HepG2 (cell line): ENCODE measurements around the gene GTF2H4. TPM values are rescaled to one million over a fixed set of nuclear protein-coding genes. Genes with fewer than 3 reads are reported as not detected.

ENCODE experiments used
- ATF7-NPFF ChIP-seq: sonication (generic); formaldehyde crosslinking; IDR thresholded peaks from 2 replicates; pipeline ENCODE4 v1.8.1; 2023; ENCODE audit warnings: mild to moderate bottlenecking, low read depth, missing genetic modification reagents, moderate library complexity
- FOXK1 ChIP-seq: sonication (generic); formaldehyde crosslinking; IDR thresholded peaks from 2 replicates; pipeline ENCODE4 v1.4.0; 2020; ENCODE audit warnings: low read depth, missing genetic modification reagents, borderline replicate concordance
- HIVEP1 ChIP-seq: sonication (generic); formaldehyde crosslinking; IDR thresholded peaks from 2 replicates; pipeline ENCODE4 v1.4.0; 2020; ENCODE audit warnings: mild to moderate bottlenecking, missing genetic modification reagents
- HOXA3 ChIP-seq: sonication (generic); formaldehyde crosslinking; IDR thresholded peaks from 2 replicates; pipeline ENCODE4 v1.5.0; 2020; ENCODE audit warnings: missing genetic modification reagents
- JUN ChIP-seq: sonication (generic); formaldehyde crosslinking; IDR thresholded peaks from 2 replicates; pipeline ENCODE4 v1.4.0; 2020; ENCODE audit warnings: mild to moderate bottlenecking, missing genetic modification reagents
- JUND ChIP-seq: sonication (generic); formaldehyde crosslinking; IDR thresholded peaks from 2 replicates; pipeline ENCODE4 v1.8.0; 2022; ENCODE audit warnings: mild to moderate bottlenecking, missing genetic modification reagents
- NFKBIZ ChIP-seq: IDR thresholded peaks from 2 replicates; pipeline ENCODE4 v1.6.1; 2018; ENCODE audit warnings: missing genetic modification reagents, missing compliant biosample characterization
- NFRKB ChIP-seq: fragments of 450-650 bp; IDR thresholded peaks from 2 replicates; pipeline ENCODE4 v1.6.1; 2017
- NPAS2 ChIP-seq: sonication (generic); formaldehyde crosslinking; IDR thresholded peaks from 2 replicates; pipeline ENCODE4 v1.8.0; 2022; ENCODE audit warnings: mild to moderate bottlenecking, missing genetic modification reagents, borderline replicate concordance
- SETDB1 ChIP-seq: sonication (generic); formaldehyde crosslinking; IDR thresholded peaks from 2 replicates; pipeline ENCODE4 v1.5.1; 2020; ENCODE audit warnings: missing genetic modification reagents, mild to moderate bottlenecking, borderline replicate concordance
- SP1 ChIP-seq, 2 experiments: fragments of 450-650 bp in 1 of 2; sonication (generic) in 1 of 2; formaldehyde crosslinking in 1 of 2; IDR thresholded peaks; 2 replicates each; pipeline versions ENCODE4 v1.4.0 to v1.6.1; 2016 to 2020; ENCODE audit warnings: missing genetic modification reagents in 1 of 2
- SSRP1 ChIP-seq: IDR thresholded peaks from 2 replicates; pipeline ENCODE4 v1.6.1; 2016; ENCODE audit warnings: control low read depth
- STAG1 ChIP-seq: sonication (generic); formaldehyde crosslinking; IDR thresholded peaks from 2 replicates; pipeline ENCODE4 v1.4.0; 2020; ENCODE audit warnings: missing genetic modification reagents
- TEAD3 ChIP-seq: optimal IDR thresholded peaks from 2 replicates; pipeline ENCODE3; 2016; ENCODE audit warnings: borderline replicate concordance
- TEF ChIP-seq: sonication (generic); formaldehyde crosslinking; IDR thresholded peaks from 2 replicates; pipeline ENCODE4 v1.5.0; 2020; ENCODE audit warnings: missing genetic modification reagents
- THAP11 ChIP-seq: IDR thresholded peaks from 2 replicates; pipeline ENCODE4 v1.6.1; 2016; ENCODE audit warnings: missing biosample characterization, missing genetic modification reagents
- ZBTB7A ChIP-seq: sonication (generic); formaldehyde crosslinking; IDR thresholded peaks from 2 replicates; pipeline ENCODE4 v1.8.0; 2022; ENCODE audit warnings: mild to moderate bottlenecking, missing genetic modification reagents
- ZBTB7B ChIP-seq: sonication (generic); formaldehyde crosslinking; IDR thresholded peaks from 2 replicates; pipeline ENCODE4 v1.4.0; 2020; ENCODE audit warnings: missing genetic modification reagents
- ZEB1 ChIP-seq: IDR thresholded peaks from 2 replicates; pipeline ENCODE4 v1.6.1; 2012; ENCODE audit warnings: mild to moderate bottlenecking, low read depth, inconsistent platforms; ENCODE audit not compliant: insufficient replicate concordance
- ZNF263 ChIP-seq: sonication (generic); formaldehyde crosslinking; IDR thresholded peaks from 2 replicates; pipeline ENCODE4 v1.4.0; 2020; ENCODE audit warnings: missing genetic modification reagents
- ZNF501 ChIP-seq: sonication (generic); formaldehyde crosslinking; IDR thresholded peaks from 2 replicates; pipeline ENCODE4 v1.5.1; 2020; ENCODE audit warnings: mild to moderate bottlenecking, moderate library complexity, missing genetic modification reagents
- ZNF672 ChIP-seq: sonication (generic); formaldehyde crosslinking; IDR thresholded peaks from 2 replicates; pipeline ENCODE4 v1.8.1; 2022; ENCODE audit warnings: missing genetic modification reagents
- ZNF790 ChIP-seq: sonication (generic); formaldehyde crosslinking; IDR thresholded peaks from 2 replicates; pipeline ENCODE4 v1.8.0; 2022; ENCODE audit warnings: missing genetic modification reagents, mild to moderate bottlenecking, borderline replicate concordance
- polyA plus RNA-seq, 8 experiments: library from polyadenylated mRNA; depleted of rRNA in 3 of 8; stranded (reverse) in 7 of 8; unstranded in 1 of 8; fragments of >200 nt; fragmentation: Illumina TruSeq in 4 of 8; extraction: Trizol in 4 of 8; gene quantifications; 2 replicates each; pipeline versions ENCODE4 v1.2.1 to v1.2.3, GENCODE V29; 2011 to 2016; ENCODE audit warnings: low read depth in 4 of 8, missing spikeins in 1 of 8, mixed read lengths in 1 of 8; ENCODE audit not compliant: insufficient read depth in 1 of 8
- total RNA-seq, 5 experiments: library from RNA; depleted of rRNA; stranded (reverse); fragments of >200 nt; fragmentation: Illumina TruSeq; extraction: Trizol; gene quantifications; 2 replicates each; pipeline ENCODE4 v1.2.3, GENCODE V29; 2016; ENCODE audit warnings: low read depth in 1 of 5
- TF ChIP-seq, protein P1 (sequence below), 2 experiments: sonication (generic) in 1 of 2; formaldehyde crosslinking in 1 of 2; IDR thresholded peaks; 2 replicates each; pipeline versions ENCODE4 v1.4.0 to v1.6.1; 2018 to 2020; ENCODE audit warnings: missing genetic modification reagents in 2 of 2, borderline replicate concordance in 1 of 2, low read depth in 1 of 2, mild to moderate bottlenecking in 1 of 2, missing biosample characterization in 1 of 2
- TF ChIP-seq, protein P2 (sequence below): IDR thresholded peaks from 2 replicates; pipeline ENCODE4 v1.6.1; 2016; ENCODE audit warnings: missing biosample characterization, missing genetic modification reagents, low read depth
- TF ChIP-seq, protein P3 (sequence below): sonication (generic); formaldehyde crosslinking; IDR thresholded peaks from 2 replicates; pipeline ENCODE4 v1.5.0; 2020; ENCODE audit warnings: missing genetic modification reagents

The GTF2H4 gene
- total and polyA plus RNA-seq, 2 of the 13 experiments (the other 11 are each of a cell fraction or from before 2014, with no cell fraction given): 15.9 to 49.3 TPM

DNA sequence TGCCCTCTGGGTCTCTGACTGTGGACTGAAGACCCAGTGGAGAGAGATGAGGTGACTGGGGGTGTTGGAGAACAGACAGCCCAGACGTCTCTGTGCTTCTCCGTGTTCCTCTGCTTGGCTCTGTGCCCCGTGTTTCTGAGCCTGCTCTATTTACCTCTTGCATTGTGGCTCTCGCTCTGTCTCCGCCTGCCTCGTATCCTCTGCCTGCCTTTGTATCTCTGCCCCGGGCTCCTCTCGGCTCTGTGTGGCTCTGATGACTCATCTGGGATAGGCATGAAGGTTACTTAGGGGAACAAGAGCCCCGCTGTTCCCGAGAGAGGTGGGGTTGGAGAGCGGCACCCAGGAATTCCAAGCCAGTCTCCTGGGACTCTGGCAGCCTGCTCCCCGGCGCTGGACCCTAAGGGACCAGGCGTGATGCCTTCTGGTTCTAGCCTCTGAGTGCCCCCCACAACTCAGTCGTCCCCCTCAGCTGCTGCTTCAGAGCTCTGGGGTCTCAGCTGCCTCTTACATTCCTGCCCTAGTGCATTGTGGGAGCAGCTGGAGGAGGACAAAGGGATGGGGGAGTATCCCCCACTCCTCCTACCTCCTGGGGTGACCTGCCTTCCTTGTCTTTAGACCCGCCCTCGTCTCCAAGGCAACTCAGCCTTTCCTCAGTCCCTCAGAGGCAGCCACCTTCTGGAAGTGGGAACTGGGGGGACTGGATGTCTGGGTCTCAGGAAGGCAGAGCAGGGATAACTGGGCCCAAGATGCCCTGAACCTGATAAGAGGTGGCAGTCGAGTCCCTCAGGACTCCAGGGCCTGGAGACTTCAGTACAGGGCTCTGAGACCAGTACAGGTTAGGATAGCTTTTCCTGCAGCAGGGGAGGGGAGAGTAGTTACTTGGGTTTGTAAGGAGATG lies 21.8 kb upstream of the GTF2H4 start (continued):
- TF ChIP-seq, protein P1, sequence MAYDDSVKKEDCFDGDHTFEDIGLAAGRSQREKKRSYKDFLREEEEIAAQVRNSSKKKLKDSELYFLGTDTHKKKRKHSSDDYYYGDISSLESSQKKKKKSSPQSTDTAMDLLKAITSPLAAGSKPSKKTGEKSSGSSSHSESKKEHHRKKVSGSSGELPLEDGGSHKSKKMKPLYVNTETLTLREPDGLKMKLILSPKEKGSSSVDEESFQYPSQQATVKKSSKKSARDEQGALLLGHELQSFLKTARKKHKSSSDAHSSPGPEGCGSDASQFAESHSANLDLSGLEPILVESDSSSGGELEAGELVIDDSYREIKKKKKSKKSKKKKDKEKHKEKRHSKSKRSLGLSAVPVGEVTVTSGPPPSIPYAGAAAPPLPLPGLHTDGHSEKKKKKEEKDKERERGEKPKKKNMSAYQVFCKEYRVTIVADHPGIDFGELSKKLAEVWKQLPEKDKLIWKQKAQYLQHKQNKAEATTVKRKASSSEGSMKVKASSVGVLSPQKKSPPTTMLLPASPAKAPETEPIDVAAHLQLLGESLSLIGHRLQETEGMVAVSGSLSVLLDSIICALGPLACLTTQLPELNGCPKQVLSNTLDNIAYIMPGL (CRISPR knock-in tag; IDR thresholded peaks at IDR 0.05; ENCODE audit: borderline replicate concordance in 1 of 2, low read depth in 1 of 2): 0 out of 4 replicates have a peak, but pooled peaks of 1 of the 2 experiments have one; percentile 27
- TF ChIP-seq HIVEP1: no peak
- peak; percentile 31 for TF ChIP-seq TEAD3 (CRISPR knock-in tag)
- no peak for TF ChIP-seq NPAS2 (CRISPR knock-in tag)
- TF ChIP-seq SSRP1 (CRISPR knock-in tag): peak; percentile 83; the same call in 1 of the 2 replicates
- TF ChIP-seq SETDB1 (CRISPR knock-in tag): no peak
- TF ChIP-seq JUN (CRISPR knock-in tag): peak; percentile 66; the same call in 1 of the 2 replicates
- peak; percentile 21; the same call in 1 of the 2 replicates for TF ChIP-seq NFKBIZ (CRISPR knock-in tag)
- TF ChIP-seq FOXK1: peak; percentile 48; the same call in 1 of the 2 replicates
- TF ChIP-seq SP1 (IDR thresholded peaks at IDR 0.05): no peak
- TF ChIP-seq SP1 (CRISPR knock-in tag; IDR thresholded peaks at IDR 0.05): no peak
- TF ChIP-seq ZBTB7A (CRISPR knock-in tag): no peak
- TF ChIP-seq THAP11 (CRISPR knock-in tag): 0 out of 2 replicates have a peak, but pooled peaks have one; percentile 13
- peak; percentile 76; the same call in 1 of the 2 replicates for TF ChIP-seq ZBTB7B (CRISPR knock-in tag)
- TF ChIP-seq ZNF790 (CRISPR knock-in tag): 0 out of 2 replicates have a peak, but pooled peaks have one; percentile 41
- TF ChIP-seq, protein P2, sequence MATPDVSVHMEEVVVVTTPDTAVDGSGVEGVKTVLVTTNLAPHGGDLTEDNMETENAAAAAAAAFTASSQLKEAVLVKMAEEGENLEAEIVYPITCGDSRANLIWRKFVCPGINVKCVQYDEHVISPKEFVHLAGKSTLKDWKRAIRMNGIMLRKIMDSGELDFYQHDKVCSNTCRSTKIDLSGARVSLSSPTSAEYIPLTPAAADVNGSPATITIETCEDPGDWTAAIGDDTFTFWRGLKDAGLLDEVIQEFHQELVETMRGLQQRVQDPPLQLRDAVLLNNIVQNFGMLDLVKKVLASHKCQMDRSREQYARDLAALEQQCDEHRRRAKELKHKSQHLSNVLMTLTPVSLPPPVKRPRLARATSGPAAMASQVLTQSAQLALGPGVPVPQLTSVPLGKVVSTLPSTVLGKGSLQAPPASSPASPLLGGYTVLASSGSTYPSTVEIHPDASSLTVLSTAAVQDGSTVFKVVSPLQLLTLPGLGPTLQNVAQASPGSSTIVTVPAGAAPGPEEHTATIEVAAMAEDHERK (CRISPR knock-in tag): no peak
- TF ChIP-seq ATF7-NPFF: 0 out of 2 replicates have a peak, but pooled peaks have one; percentile 38
- no peak for TF ChIP-seq ZNF501 (CRISPR knock-in tag)
- TF ChIP-seq NFRKB: no peak
- TF ChIP-seq STAG1 (CRISPR knock-in tag): peak; percentile 27; the same call in 1 of the 2 replicates
- no peak for TF ChIP-seq ZNF672 (CRISPR knock-in tag)
- TF ChIP-seq ZNF263 (CRISPR knock-in tag): peak; percentile 33; the same call in 1 of the 2 replicates
- TF ChIP-seq ZEB1: no peak
- no peak; the same call in 1 of the 2 replicates for TF ChIP-seq HOXA3 (CRISPR knock-in tag)
- TF ChIP-seq TEF (CRISPR knock-in tag): no peak
- TF ChIP-seq, protein P3, sequence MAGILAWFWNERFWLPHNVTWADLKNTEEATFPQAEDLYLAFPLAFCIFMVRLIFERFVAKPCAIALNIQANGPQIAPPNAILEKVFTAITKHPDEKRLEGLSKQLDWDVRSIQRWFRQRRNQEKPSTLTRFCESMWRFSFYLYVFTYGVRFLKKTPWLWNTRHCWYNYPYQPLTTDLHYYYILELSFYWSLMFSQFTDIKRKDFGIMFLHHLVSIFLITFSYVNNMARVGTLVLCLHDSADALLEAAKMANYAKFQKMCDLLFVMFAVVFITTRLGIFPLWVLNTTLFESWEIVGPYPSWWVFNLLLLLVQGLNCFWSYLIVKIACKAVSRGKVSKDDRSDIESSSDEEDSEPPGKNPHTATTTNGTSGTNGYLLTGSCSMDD: no peak
- peak; percentile 74 for TF ChIP-seq JUND
